Osteoblast (primary cell): ENCODE measurements around the gene SMIM14. TPM values are rescaled to one million over a fixed set of nuclear protein-coding genes. Genes with fewer than 3 reads are reported as not detected.
A peak's percentile ranks its signal among the peaks of the same experiment; 100 is the strongest.
"Not testable (repeated sequence)": the region's sequence is repeated elsewhere in the genome, so short reads cannot be mapped to it uniquely, and the experiment has no call there.

Experiments used
- DNase-seq: peaks from one replicate; pipeline ENCODE4 v3.0.0; 2011; ENCODE audit warnings: low spot score, mixed read lengths; ENCODE audit not compliant: insufficient read length; ENCODE audit errors: missing footprints
- H2AFZ ChIP-seq: 2 replicates; pipeline ENCODE4 v1.6.0; 2011; ENCODE audit warnings: mild to moderate bottlenecking, low read length
- H3K27ac ChIP-seq: 2 replicates; pipeline ENCODE4 v1.5.1; 2011; ENCODE audit warnings: mild to moderate bottlenecking, low read depth, low read length, moderate library complexity
- H3K27me3 ChIP-seq: 2 replicates; pipeline ENCODE4 v1.6.0; 2012; ENCODE audit warnings: mild to moderate bottlenecking, control low read depth, inconsistent platforms, low read length, moderate library complexity; ENCODE audit not compliant: insufficient read depth
- H3K36me3 ChIP-seq: 2 replicates; pipeline ENCODE4 v1.5.1; 2011; ENCODE audit warnings: mild to moderate bottlenecking, low read length, control low read depth, moderate library complexity; ENCODE audit not compliant: insufficient read depth
- H3K4me1 ChIP-seq: 2 replicates; pipeline ENCODE4 v1.5.1; 2011; ENCODE audit warnings: mild to moderate bottlenecking, low read length, control low read depth, moderate library complexity; ENCODE audit not compliant: insufficient read depth
- H3K4me2 ChIP-seq: 2 replicates; pipeline ENCODE4 v1.6.0; 2011; ENCODE audit warnings: mild to moderate bottlenecking, low read length; ENCODE audit not compliant: insufficient read depth
- H3K4me3 ChIP-seq: fragments of 200-600 bp; sonication (generic); 3 replicates; pipeline ENCODE4 v1.5.1; 2012; ENCODE audit warnings: mild to moderate bottlenecking, low read length, inconsistent platforms; ENCODE audit not compliant: insufficient read depth
- H3K79me2 ChIP-seq: 2 replicates; pipeline ENCODE4 v1.6.0; 2012; ENCODE audit warnings: mild to moderate bottlenecking, low read length, control low read depth, inconsistent platforms; ENCODE audit not compliant: insufficient read depth
- H3K9me3 ChIP-seq: 2 replicates; pipeline ENCODE4 v1.5.1; 2011; ENCODE audit warnings: low read depth, low read length, control low read depth
- H4K20me1 ChIP-seq: 2 replicates; pipeline ENCODE4 v1.6.0; 2012; ENCODE audit warnings: mild to moderate bottlenecking, low read length, control low read depth; ENCODE audit not compliant: insufficient read depth
- total RNA-seq: library from RNA; depleted of rRNA; stranded (reverse); fragments of >200 nt; gene quantifications from 2 replicates; pipeline ENCODE4 v1.2.3, GENCODE V29; 2012
- TF ChIP-seq, protein P1 (sequence below): IDR thresholded peaks from 2 replicates; pipeline ENCODE4 v1.5.1; 2011; ENCODE audit warnings: mild to moderate bottlenecking, low read depth, low read length, moderate library complexity; ENCODE audit errors: extremely low read depth

SMIM14 gene
- total RNA-seq, 1 donor, result 61.5 TPM

DNA sequence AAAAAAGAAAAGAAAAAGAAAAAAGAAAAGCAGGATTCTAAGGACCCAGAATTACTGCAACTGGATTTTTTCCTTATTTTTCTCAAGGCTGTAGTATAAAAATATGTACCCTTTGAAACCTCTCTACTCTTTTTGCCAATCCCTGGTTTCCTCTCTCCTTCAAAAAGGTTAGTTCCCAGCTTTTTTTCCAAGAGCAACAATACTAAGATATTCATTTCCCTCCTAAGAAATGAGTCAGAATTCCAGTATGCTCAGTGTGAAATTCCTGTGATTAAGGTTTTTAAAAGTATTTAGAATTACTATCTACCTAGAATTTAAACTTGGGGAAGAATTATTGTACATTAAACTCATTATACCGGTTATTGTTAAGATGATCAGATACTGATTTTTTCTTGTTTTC is 22.0 kb downstream of the SMIM14 start:
- Histone ChIP-seq H3K27me3 (no peaks in the 10 kb centered on the region), H4K20me1 (no peaks in the 10 kb centered on the region), H2AFZ (no peak overlapping the region), H3K4me3 (no peak overlapping the region), H3K36me3 (no peaks in the 10 kb centered on the region), H3K4me2 (peak overlapping the region; percentile 63), H3K79me2 (peaks cover 55% of the 10 kb centered on the region), H3K27ac (peak overlapping the region; percentile 55), H3K4me1 (peaks cover 74% of the 10 kb centered on the region), H3K9me3 (no peaks in the 10 kb centered on the region)
- no peak for DNase-seq
- TF ChIP-seq, protein P1, sequence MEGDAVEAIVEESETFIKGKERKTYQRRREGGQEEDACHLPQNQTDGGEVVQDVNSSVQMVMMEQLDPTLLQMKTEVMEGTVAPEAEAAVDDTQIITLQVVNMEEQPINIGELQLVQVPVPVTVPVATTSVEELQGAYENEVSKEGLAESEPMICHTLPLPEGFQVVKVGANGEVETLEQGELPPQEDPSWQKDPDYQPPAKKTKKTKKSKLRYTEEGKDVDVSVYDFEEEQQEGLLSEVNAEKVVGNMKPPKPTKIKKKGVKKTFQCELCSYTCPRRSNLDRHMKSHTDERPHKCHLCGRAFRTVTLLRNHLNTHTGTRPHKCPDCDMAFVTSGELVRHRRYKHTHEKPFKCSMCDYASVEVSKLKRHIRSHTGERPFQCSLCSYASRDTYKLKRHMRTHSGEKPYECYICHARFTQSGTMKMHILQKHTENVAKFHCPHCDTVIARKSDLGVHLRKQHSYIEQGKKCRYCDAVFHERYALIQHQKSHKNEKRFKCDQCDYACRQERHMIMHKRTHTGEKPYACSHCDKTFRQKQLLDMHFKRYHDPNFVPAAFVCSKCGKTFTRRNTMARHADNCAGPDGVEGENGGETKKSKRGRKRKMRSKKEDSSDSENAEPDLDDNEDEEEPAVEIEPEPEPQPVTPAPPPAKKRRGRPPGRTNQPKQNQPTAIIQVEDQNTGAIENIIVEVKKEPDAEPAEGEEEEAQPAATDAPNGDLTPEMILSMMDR, result no peak

DNA sequence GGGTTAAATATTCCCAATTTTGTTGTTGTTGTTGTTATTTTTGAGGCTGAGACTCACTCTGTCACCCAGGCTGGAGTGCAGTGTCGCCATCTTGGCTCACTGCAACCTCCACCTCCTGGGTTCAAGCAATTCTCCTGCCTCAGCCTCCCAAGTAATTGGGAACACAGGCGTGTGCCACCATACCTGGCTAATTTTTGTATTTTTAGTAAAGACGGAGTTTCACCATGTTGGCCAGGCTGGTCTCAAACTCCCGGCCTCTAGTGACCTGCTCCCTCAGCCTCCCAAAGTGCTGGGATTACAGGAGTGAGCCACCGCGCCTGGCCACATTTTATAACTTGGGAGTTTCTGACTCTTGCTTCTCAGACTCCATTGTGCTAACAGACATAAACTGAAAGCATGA is 22.6 kb downstream of the SMIM14 start:
- H2AFZ ChIP-seq, H3K4me3 ChIP-seq, H3K36me3 ChIP-seq, H3K9me3 ChIP-seq, DNase-seq, H4K20me1 ChIP-seq, H3K27me3 ChIP-seq: not testable (repeated sequence)
- H3K4me2 ChIP-seq, result peak overlapping the region; percentile 63
- peaks cover 59% of the 10 kb centered on the region for H3K79me2 ChIP-seq
- peaks cover 69% of the 10 kb centered on the region for H3K4me1 ChIP-seq
- peak overlapping the region; percentile 55 for H3K27ac ChIP-seq

DNA sequence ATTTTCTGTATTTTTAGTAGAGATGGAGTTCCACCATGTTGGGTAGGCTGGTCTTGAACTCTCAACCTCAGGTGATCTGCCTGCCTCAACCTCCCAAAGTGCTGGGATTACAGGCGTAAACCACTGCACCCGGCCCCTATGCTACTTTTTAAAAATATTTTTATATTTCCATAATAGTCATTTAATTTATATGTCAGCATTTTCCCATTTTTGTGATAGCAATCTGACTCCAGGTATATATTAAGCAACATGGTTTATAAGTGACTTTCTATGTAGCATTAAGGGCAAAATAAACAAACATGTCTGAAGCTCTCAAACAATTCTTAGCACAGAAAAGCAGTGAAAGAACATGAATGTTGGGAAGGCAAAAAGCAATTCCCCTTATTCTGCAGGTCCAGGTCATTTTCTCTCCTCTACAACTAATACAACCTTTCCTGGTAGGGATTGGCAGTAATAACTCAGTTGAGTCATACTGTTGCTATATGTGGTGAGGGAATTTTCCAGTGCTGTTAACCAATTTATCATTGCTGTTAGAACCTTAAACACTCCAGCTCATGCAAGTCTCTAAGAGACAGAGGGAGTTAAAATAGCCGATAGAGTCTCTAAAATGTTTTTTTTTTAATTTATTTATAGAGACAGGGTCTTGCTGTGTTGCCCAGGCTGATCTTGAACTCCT is 24.0 kb downstream of the SMIM14 start:
- H2AFZ ChIP-seq, result no peak overlapping the region
- H3K4me3 ChIP-seq, result no peak overlapping the region
- no peaks in the 10 kb centered on the region for H3K36me3 ChIP-seq
- TF ChIP-seq, protein P1, result no peak
- H3K27ac ChIP-seq, result peak overlapping the region; percentile 55
- no peak for DNase-seq
- peaks cover 62% of the 10 kb centered on the region for H3K79me2 ChIP-seq
- no peaks in the 10 kb centered on the region for H3K27me3 ChIP-seq
- peaks cover 63% of the 10 kb centered on the region for H3K4me1 ChIP-seq
- H4K20me1 ChIP-seq, result no peaks in the 10 kb centered on the region
- no peaks in the 10 kb centered on the region for H3K9me3 ChIP-seq
- peak overlapping the region; percentile 16 for H3K4me2 ChIP-seq

DNA sequence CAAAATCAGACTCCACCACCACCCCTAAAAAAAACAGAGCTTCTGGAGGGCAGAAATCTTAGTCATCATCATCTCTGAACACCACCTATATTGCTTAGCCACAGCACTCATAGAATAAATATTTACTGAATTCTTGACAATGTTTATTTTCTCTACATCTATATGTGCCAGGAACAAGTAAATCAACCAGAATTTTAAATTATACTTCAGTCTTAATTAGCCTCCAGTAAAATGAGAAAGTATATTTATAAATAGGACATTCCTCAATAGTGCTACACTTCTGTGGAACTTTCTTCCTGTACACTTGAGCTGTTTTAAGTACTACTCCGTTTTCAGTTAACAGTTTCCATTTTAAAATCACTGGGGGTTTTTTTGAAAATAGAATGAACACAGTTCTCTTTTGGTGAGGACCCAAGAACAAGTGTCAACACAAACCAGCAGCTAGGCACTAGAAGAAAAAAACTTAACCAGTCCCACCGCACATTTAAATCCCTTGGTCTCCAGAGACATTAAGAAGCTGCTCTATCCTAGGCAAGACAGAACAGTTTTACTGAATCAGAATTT is 25.5 kb downstream of the SMIM14 start:
- Histone ChIP-seq H3K27me3 (no peaks in the 10 kb centered on the region), H2AFZ (peak overlapping the region; percentile 10), H3K9me3 (no peaks in the 10 kb centered on the region), H3K4me3 (peak overlapping the region; percentile 44), H3K4me1 (peaks cover 69% of the 10 kb centered on the region), H3K36me3 (no peaks in the 10 kb centered on the region), H4K20me1 (no peaks in the 10 kb centered on the region), H3K27ac (peak overlapping the region; percentile 79), H3K79me2 (peaks cover 64% of the 10 kb centered on the region), H3K4me2 (peak overlapping the region; percentile 71)
- TF ChIP-seq, protein P1, result no peak
- peak; percentile 86 for DNase-seq
